GM12891 (cell line): ENCODE measurements around the gene CDH13.

Experiments
- POLR2A ChIP-seq: IDR thresholded peaks from 2 replicates; pipeline ENCODE4 v1.6.1; 2011; ENCODE audit warnings: low read depth, low read length, control low read depth
- POLR2AphosphoS5 ChIP-seq: IDR thresholded peaks from 2 replicates; pipeline ENCODE4 v1.6.1; 2011; ENCODE audit warnings: low read depth, low read length, control low read depth
- SPI1 ChIP-seq: IDR thresholded peaks from 2 replicates; pipeline ENCODE4 v1.6.1; 2011; ENCODE audit warnings: low read depth, low read length, control low read depth
- TAF1 ChIP-seq: IDR thresholded peaks from 2 replicates; pipeline ENCODE4 v1.6.1; 2011; ENCODE audit warnings: low read depth, low read length, control low read depth

- TF ChIP-seq POLR2A (no peak), POLR2AphosphoS5 (no peak), TAF1 (no peak), SPI1 (no peak)
Observed at GRCh38 chr16:82639666-82640336, 13.0 kb downstream of the CDH13 start.
